T-helper 9 cell (primary cell): ENCODE measurements around the gene ATP6AP2.
A peak's percentile ranks its signal among the peaks of the same experiment; 100 is the strongest.

Source experiments
- DNase-seq: peaks from one replicate; pipeline ENCODE4 v3.0.0-alpha.2; 2020

ATP6AP2 gene

GRCh38 chrX:40646489-40647306 lies 65.9 kb downstream of the ATP6AP2 start:
- DNase-seq, result peak; percentile 25

DNA sequence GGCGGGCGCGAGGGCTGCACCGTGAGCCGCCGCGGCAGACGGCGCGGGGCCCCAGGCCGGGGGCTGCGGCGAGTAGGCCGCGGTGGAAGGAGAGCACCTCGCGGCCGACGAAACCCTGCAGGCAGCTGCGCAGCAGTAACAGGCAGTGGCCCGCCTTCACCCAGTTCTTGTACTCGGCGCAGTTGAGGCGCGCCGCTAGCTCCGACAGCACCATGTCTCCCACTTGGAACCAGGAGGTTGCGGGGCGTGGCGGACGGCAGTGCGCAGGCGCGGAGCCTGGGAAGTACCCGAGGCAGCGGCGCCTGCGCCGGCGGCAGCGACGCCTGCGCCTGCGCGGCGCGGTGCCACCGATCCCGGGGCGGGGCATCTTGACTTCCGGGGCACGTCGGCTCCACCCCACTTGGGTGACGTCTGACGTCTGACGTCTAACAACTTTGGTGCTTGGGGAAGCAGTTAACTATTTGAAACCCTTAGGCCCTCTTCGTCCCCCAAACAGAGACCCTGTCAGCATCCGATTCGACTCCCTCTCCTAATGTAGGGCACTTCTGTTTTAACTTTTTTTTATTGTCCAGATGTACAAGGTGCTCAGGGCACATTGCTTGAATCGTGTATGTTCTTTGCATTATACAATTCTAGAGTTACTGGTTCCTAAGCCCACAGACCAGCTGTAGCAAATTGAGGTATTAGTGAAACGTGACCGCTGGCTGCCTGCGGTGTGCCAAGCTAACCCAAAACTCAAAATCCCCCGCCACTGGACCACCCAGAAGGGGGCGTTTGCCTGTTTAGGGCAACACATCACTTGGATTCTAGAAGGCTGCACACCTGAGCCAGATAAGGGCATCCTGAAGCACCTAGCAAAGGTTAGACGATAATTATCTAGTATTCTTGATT lies 66.8 kb downstream of the ATP6AP2 start, which contains the start of gene CXorf38:
CXorf38 (minus strand) TSS at position 255 of the 891 bp plus-strand sequence; CDS start at position 214, 41 bp downstream.
- peak; percentile 97 for DNase-seq

DNA sequence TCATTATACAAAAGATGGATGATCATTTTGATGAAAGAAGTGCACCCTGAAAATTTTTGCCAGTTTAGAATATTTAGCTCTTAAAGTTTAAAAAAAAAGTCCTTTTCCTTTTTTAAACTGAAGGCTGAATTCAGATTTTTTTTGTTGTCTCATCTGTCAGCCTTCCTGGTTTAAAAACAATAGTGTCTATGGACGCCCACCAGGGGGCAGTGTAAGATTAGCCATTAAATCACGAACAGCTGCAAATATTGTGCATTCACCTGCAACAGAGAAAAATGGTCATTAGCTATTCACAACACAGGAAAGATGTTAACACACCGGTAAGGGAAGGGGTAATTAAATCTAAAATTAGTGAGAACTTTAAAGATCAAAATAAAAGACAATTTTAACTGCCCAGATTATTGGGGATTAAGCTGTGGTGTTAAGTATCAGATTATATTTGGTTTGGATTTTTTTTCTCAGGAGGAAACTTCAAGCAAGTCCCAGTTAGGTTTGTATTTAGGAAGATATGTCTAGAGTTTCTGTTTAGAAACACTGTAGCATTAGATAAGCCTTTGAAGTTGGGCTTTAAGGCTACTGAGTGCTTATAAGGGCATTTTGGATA lies 71.0 kb downstream of the ATP6AP2 start:
- peak; percentile 77 for DNase-seq

- no peak for DNase-seq
Measured at GRCh38 chrX:40652664-40653063, 71.9 kb downstream of the ATP6AP2 start.

DNA sequence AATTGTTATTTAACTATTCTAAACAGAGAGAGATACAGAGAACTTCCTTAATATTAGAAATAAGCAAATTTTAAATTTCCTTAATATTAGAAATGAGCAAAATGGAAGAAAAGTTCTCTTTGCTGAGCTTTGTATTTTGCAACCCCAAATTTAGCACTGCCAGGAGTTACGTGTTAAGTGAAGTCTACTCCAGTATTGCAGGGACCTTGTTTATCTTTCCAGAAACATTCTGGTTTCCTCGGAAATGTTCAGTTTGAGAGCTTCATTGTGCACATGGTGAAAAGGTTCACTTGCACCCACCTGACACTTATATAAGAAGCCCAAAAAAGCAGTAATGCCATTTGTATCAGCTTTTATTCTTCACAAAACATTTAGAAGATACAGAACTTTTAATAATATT lies 72.8 kb downstream of the ATP6AP2 start:
- no peak for DNase-seq
